ENCODE data around the gene PTPRG. TPM values are rescaled to one million over a fixed set of nuclear protein-coding genes. Genes with fewer than 3 reads are reported as not detected.
A peak's percentile ranks its signal among the peaks of the same experiment; 100 is the strongest.

The PTPRG gene
- total RNA-seq, 2 donors from 2014 or later = 23.9 to 31.6 TPM

DNA sequence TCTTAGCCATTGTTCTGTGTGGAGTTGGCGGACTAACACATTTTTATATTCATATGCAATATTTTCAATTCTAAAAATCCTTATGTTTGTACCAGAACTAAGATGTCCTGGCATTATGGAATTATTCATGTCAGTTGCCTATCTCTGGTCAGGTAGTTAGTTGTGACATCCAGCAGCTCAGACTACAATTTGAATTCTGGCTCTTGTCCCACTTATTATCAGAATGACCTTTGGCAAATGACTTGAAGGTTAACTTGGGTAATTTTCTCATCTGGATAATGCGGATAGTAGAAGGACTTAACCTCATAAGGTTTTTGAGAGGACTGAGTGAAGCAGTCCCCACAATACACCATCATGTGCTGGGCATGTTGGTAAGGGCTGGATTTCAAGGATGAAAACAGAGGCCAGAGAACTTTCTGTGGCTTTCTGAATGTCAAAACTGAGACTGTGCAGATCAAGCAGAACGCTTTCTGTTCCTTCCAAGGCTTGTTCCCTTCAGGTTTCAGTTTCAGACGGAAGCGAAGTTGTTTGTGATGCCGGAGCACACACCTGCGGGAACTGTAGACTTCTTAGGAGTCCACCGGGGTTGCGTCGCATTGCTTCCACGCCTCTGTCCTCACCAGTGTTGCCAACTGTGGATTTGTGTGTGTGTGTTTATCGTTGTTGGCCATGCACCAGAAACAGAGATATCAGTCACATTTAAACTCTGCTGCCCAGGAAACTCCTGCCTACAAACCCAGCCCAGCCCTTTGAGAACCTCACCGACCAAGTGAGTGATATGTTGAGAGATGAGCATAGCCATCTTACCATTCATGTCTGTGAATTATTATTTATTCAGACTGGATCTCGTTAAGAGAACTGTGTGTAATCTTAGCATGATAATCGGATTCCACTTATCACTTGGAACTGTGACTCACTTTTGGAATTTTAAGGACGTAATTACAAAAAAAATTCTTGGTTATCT lies 76.0 kb downstream of the PTPRG start:
- Histone ChIP-seq H3K9me3 (no peaks in the 10 kb centered on the region), H3K4me1 (peaks cover 22% of the 10 kb centered on the region), H3K4me3 (no peak overlapping the region), H3K27me3 (no peaks in the 10 kb centered on the region), H3K36me3 (replicated peaks in 1 of 2; ENCODE audit: insufficient read depth in 1 of 2, low read depth in 2 of 2) (no peaks in the 10 kb centered on the region), H3K27ac (peak overlapping the region; percentile 59 to 73 (median 70))
- intact Hi-C loops (cut with DNase I) = no loop called here
- ATAC-seq (peak; percentile 56), DNase-seq (peak; percentile 37 to 64 (median 53))
- WGBS, 2 donors = 10 to 21% methylated on average over 15 to 16 of the region's 16 CpGs
- TF ChIP-seq POLR2A (IDR thresholded peaks at IDR 0.05) (no peak), CTCF (IDR thresholded peaks at IDR 0.05) (no peak)

DNA sequence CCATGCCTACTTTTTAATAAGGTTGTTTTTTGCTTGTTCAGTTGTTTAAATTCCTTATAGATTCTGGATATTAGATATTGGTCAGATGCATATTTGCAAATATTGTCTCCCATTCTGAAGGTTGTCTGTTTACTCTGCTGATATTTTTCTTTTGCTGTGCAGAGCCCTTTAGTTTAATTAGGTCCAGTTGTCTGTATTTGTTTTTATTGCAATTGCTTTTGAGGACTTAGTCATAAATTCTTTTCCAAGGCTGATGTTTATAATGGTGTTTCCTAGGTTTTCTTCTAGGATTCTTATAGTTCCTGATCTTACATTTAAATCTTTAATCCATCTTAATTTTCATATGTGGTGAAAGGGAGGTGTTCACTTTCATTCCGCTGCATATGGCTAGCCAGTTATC lies 77.4 kb downstream of the PTPRG start:
- peaks cover 22% of the 10 kb centered on the region for H3K4me1 ChIP-seq
- WGBS, 2 donors = 93 to 97% methylated on average over 1 of the region's 1 CpG
- ATAC-seq = no peak

DNA sequence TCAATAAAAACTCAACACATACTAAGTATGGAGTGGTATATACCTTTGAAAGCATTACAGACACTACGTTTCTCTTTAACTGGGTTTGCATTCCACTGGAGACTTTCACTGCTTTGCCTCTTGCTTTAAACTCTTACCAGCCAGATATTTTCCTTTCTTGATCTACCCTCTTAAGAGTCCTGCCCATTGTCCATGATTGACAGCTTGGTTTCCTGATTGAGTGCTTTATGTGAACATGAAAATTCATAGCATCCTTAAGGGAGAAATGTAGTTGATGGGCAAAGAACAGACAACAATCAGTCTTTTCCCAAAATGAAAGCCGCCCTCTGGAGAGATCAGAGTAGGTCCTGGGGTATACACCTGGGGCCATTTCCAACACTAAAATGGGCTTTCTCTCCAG lies 78.6 kb downstream of the PTPRG start:
- 91 to 98% methylated on average over 2 of the region's 2 CpGs for whole genome bisulfite sequencing, 2 donors
- ATAC-seq (no peak), DNase-seq (no peak)
- intact Hi-C loops (cut with DNase I) = no loop called here
- TF ChIP-seq POLR2A (IDR thresholded peaks at IDR 0.05) = no peak
- no peak for TF ChIP-seq CTCF (IDR thresholded peaks at IDR 0.05)
- Histone ChIP-seq H3K4me1 (peaks cover 16% of the 10 kb centered on the region), H3K27ac (no peak overlapping the region), H3K9me3 (no peaks in the 10 kb centered on the region), H3K36me3 (replicated peaks in 1 of 2; ENCODE audit: insufficient read depth in 1 of 2, low read depth in 2 of 2) (no peaks in the 10 kb centered on the region), H3K4me3 (no peak overlapping the region), H3K27me3 (no peaks in the 10 kb centered on the region)

More for the DNA sequence above, 77.4 kb downstream of the PTPRG start:
- Histone ChIP-seq H3K4me3 (no peak overlapping the region), H3K27me3 (no peaks in the 10 kb centered on the region), H3K9me3 (no peaks in the 10 kb centered on the region), H3K27ac (no peak overlapping the region), H3K36me3 (replicated peaks in 1 of 2; ENCODE audit: insufficient read depth in 1 of 2, low read depth in 2 of 2) (no peaks in the 10 kb centered on the region)
- DNase-seq = no peak
- no peak for TF ChIP-seq CTCF (IDR thresholded peaks at IDR 0.05)
- TF ChIP-seq POLR2A (IDR thresholded peaks at IDR 0.05) = no peak
- intact Hi-C loops (cut with DNase I) = no loop called here

- no peaks in the 10 kb centered on the region for H3K27me3 ChIP-seq
- H3K36me3 ChIP-seq (replicated peaks in 1 of 2; ENCODE audit: insufficient read depth in 1 of 2, low read depth in 2 of 2) = no peaks in the 10 kb centered on the region
- peaks cover 9% of the 10 kb centered on the region for H3K4me1 ChIP-seq
- H3K4me3 ChIP-seq = no peak overlapping the region
- no peaks in the 10 kb centered on the region for H3K9me3 ChIP-seq
- peak overlapping the region in 2 of 4 donors; percentile 27 to 44 for H3K27ac ChIP-seq
- 41 to 57% methylated on average over 2 of the region's 2 CpGs for WGBS, 2 donors
- intact Hi-C loops (cut with DNase I) = no loop called here
- DNase-seq = peak in 3 of 4 donors; percentile 9 to 16 (median 14)
- TF ChIP-seq POLR2A (IDR thresholded peaks at IDR 0.05) (no peak), CTCF (IDR thresholded peaks at IDR 0.05) (no peak)
- ATAC-seq = peak; percentile 71
These were observed 83.8 kb downstream of the PTPRG start for GRCh38 chr3:61645148-61645547.

Data from body of pancreas (tissue), 4 donors.